Naive thymus-derived CD8-positive, alpha-beta T cell (primary cell): ENCODE results near the gene SPTLC3. TPM values are rescaled to one million over a fixed set of nuclear protein-coding genes. Genes with fewer than 3 reads are reported as not detected.

Experiments
- ATAC-seq, 2 donors: fragments of 150-1000 bp; cut with Tn5 transposase in 1 of 2; sonication (Bioruptor Pico), chemical (Tn5 transposase) in 1 of 2; 1 replicate in 1 of 2; 2 replicates in 1 of 2; pipeline ENCODE4 v1.10.0; 2021; ENCODE audit warnings: mild to moderate bottlenecking in 2 of 2, moderate library complexity in 2 of 2
- POLR2A ChIA-PET: fragments of 350-600 bp; sonication (Branson Sonifier 250); formaldehyde crosslinking; loops from one replicate; lab custom pipeline; 2021; ENCODE audit warnings: antibody characterized with exemption; lab: Charles Lee
- DNase-seq, 10 donors: peaks; one replicate each; pipeline versions ENCODE4 v3.0.0 to v3.0.0-alpha.2; 2020 to 2022
- H3K27ac Mint-ChIP-seq, 10 donors: one replicate each; pipeline ENCODE4 v1.8.0; 2020 to 2022; ENCODE audit warnings: mild to moderate bottlenecking in 10 of 10, mixed read lengths in 10 of 10, moderate library complexity in 4 of 10, inconsistent platforms in 1 of 10
- H3K27me3 Mint-ChIP-seq, 5 donors: one replicate each; pipeline ENCODE4 v1.8.0; 2021 to 2022; ENCODE audit warnings: mixed read lengths in 5 of 5
- H3K36me3 Mint-ChIP-seq, 3 donors: one replicate each; pipeline ENCODE4 v1.8.0; 2020 to 2022; ENCODE audit warnings: mixed read lengths in 3 of 3, mild to moderate bottlenecking in 2 of 3, inconsistent platforms in 1 of 3
- H3K4me1 Mint-ChIP-seq, 4 donors: one replicate each; pipeline ENCODE4 v1.8.0; 2021 to 2022; ENCODE audit warnings: mixed read lengths in 4 of 4
- H3K4me3 Mint-ChIP-seq, 10 donors: one replicate each; pipeline ENCODE4 v1.8.0; 2020 to 2022; ENCODE audit warnings: mild to moderate bottlenecking in 10 of 10, mixed read lengths in 10 of 10, moderate library complexity in 6 of 10, inconsistent platforms in 1 of 10
- H3K9me3 Mint-ChIP-seq, 9 donors: one replicate each; pipeline ENCODE4 v1.8.0; 2020 to 2022; ENCODE audit warnings: mixed read lengths in 9 of 9, mild to moderate bottlenecking in 3 of 9, inconsistent platforms in 1 of 9, moderate library complexity in 1 of 9
- polyA plus RNA-seq, 3 donors: library from polyadenylated mRNA; unstranded; fragments of 300-500 nt; fragmentation: Illumina TruSeq; gene quantifications; one replicate each; pipeline ENCODE4 v1.2.3, GENCODE V29; 2021
- total RNA-seq, 8 experiments: library from RNA in 2 of 8; stranded (reverse) in 2 of 8; gene quantifications; one replicate each; pipeline ENCODE4 v1.2.3 and lab custom pipeline; 2021 to 2026

Gene SPTLC3
- total and polyA plus RNA-seq, 5 experiments from 2014 or later = 0.37 to 2.3 (median 0.59) TPM

GRCh38 chr20:13140775-13141174, 132.0 kb downstream of the SPTLC3 start:
- H3K27me3 Mint-ChIP-seq = peaks cover 0 to 5% (median 0%) of the 10 kb centered on the region in 5 donors
- no peaks in the 10 kb centered on the region for H3K9me3 Mint-ChIP-seq
- no peaks in the 10 kb centered on the region for H3K36me3 Mint-ChIP-seq
- ATAC-seq (no peak), DNase-seq (no peak)
- POLR2A ChIA-PET = no interaction called here
- H3K4me3 Mint-ChIP-seq = no peak overlapping the region
- no peak overlapping the region for H3K27ac Mint-ChIP-seq
- peaks cover 0 to 15% (median 5%) of the 10 kb centered on the region in 4 donors for H3K4me1 Mint-ChIP-seq

DNA sequence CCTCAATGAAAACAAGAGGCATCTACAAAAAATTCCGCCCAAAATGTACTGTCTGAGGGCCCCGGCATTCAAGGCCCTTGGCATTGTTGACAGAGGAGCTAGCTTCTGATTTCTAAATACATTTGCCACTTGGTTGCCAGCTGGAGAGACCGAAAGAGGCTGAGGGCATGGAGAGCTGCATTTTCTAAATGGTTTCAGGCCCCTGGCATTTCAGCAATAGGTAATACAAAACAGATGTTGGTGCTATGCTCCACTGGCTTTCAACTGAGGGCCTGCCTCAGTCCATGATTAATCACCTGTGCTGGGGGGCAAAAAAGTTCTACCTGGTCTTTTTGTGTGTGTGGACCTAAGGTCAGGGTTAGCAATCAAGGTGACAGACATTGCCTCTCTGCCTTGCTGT, 132.8 kb downstream of the SPTLC3 start:
- no peak for ATAC-seq
- no peak overlapping the region for H3K4me3 Mint-ChIP-seq
- no peaks in the 10 kb centered on the region for H3K9me3 Mint-ChIP-seq
- H3K27ac Mint-ChIP-seq = no peak overlapping the region
- POLR2A ChIA-PET = no interaction called here
- peaks cover 0 to 5% (median 0%) of the 10 kb centered on the region in 5 donors for H3K27me3 Mint-ChIP-seq
- H3K36me3 Mint-ChIP-seq = no peaks in the 10 kb centered on the region
- DNase-seq = no peak
- H3K4me1 Mint-ChIP-seq = peaks cover 0 to 15% (median 5%) of the 10 kb centered on the region in 4 donors

GRCh38 chr20:13142143-13142542, 133.4 kb downstream of the SPTLC3 start:
- DNase-seq (no peak), ATAC-seq (no peak)
- H3K27ac Mint-ChIP-seq = no peak overlapping the region
- no peaks in the 10 kb centered on the region for H3K9me3 Mint-ChIP-seq
- H3K27me3 Mint-ChIP-seq = peaks cover 0 to 5% (median 0%) of the 10 kb centered on the region in 5 donors
- peaks cover 0 to 15% (median 5%) of the 10 kb centered on the region in 4 donors for H3K4me1 Mint-ChIP-seq
- peaks cover 0 to under 1% (median 0%) of the 10 kb centered on the region in 3 donors for H3K36me3 Mint-ChIP-seq
- POLR2A ChIA-PET = no interaction called here
- H3K4me3 Mint-ChIP-seq = no peak overlapping the region

DNA sequence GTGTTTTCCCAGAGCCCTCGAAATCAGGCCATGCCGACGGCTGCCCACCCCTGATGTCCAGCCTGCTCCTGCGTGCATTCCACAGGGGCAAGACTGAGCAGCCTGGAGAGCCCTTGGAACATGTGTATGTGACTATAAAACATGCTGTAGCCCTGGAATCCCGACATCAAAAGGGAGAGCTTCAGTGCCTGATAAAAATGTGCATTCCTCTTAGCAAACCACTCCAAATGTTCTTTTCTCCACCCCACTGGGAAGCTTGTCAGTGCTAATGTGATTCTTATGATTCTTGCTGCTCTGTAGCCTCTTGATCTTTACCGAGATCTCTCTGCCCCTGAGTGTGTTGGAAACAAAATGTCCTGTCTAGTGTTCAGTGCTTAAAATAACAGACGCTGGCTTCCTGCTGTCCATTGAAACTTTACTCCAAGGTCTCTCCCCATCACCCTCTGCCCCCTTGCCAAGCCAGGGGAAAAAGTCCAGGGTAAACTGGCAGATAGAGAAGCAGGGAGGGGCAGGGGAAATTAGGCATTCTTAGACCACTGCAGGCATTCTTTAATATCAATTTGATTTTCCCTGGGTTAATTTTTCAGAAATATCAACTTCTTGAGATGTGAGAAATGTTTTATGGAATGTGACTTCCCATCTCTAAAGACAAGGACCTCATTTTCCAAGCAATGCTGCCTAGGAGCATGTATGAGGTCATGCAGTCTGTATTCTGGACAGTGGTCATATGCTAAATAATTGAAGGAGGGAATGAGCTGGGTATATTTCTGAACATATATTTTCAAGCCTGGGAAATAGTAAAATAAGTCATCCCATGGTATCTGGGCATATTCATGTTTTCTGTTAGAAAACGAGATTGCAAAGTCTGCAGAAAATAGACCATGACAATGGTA, 138.5 kb downstream of the SPTLC3 start:
- H3K9me3 Mint-ChIP-seq = no peaks in the 10 kb centered on the region
- ATAC-seq (no peak), DNase-seq (no peak)
- peaks cover 0 to 9% (median 5%) of the 10 kb centered on the region in 5 donors for H3K27me3 Mint-ChIP-seq
- peaks cover 0 to 3% (median 0%) of the 10 kb centered on the region in 3 donors for H3K36me3 Mint-ChIP-seq
- peaks cover 0 to 5% (median 1%) of the 10 kb centered on the region in 4 donors for H3K4me1 Mint-ChIP-seq
- no peak overlapping the region for H3K27ac Mint-ChIP-seq
- POLR2A ChIA-PET = no interaction called here
- no peak overlapping the region for H3K4me3 Mint-ChIP-seq

DNA sequence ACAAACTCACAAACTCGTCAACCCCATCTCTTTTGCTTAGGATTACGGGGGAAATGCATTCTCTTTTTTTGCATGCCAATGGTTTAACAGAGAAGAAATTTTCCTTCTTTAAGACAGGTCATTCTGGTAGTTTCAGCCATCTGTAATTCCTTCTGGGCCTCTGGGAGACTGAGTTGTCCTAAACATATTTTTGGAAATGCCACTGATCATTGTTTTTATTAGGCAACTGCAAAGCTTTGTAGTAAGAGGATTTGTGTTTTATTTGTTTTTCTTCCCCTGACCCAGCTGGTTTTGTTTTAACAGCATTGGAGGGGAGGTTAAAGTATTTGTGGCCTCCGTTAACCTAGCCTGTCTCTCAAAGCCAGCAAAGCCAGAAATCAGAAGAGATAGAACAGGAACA, 139.2 kb downstream of the SPTLC3 start:
- no peaks in the 10 kb centered on the region for H3K9me3 Mint-ChIP-seq
- H3K27me3 Mint-ChIP-seq = peaks cover 0 to 9% (median 5%) of the 10 kb centered on the region in 5 donors
- no peak overlapping the region for H3K4me3 Mint-ChIP-seq
- POLR2A ChIA-PET = no interaction called here
- H3K36me3 Mint-ChIP-seq = peaks cover 0 to 3% (median 0%) of the 10 kb centered on the region in 3 donors
- H3K4me1 Mint-ChIP-seq = no peaks in the 10 kb centered on the region
- no peak for ATAC-seq
- DNase-seq = no peak
- H3K27ac Mint-ChIP-seq = no peak overlapping the region

GRCh38 chr20:13148402-13148801, 139.6 kb downstream of the SPTLC3 start:
- Mint-ChIP-seq H3K4me3 (no peak overlapping the region), H3K27ac (no peak overlapping the region), H3K4me1 (no peaks in the 10 kb centered on the region), H3K27me3 (peaks cover 0 to 9% (median 5%) of the 10 kb centered on the region in 5 donors), H3K36me3 (peaks cover 0 to 3% (median 0%) of the 10 kb centered on the region in 3 donors), H3K9me3 (no peaks in the 10 kb centered on the region)
- ATAC-seq (no peak), DNase-seq (no peak)
- POLR2A ChIA-PET = no interaction called here

DNA sequence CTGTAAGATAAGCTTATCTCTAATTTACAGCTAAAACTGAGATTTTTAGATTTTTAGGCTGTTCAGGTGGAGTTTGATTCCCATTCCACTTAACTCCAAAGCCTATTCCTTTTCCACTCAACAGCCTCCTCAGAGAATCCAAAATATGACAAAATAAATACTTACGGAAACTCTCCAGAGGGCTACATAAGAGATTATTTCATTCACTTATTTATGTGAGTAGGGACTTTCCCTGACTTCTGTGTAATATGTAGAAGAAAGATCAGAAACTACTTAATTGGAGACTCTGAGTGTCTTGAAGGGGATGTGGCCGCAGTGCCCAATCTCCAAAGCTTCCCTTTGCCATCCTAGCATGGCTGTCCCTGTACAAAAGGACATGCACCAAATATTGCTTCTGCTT, 140.2 kb downstream of the SPTLC3 start:
- H3K27ac Mint-ChIP-seq = peak overlapping the region in 1 of 10 donors; percentile 5
- H3K27me3 Mint-ChIP-seq = peaks cover 0 to 6% (median 5%) of the 10 kb centered on the region in 5 donors
- H3K36me3 Mint-ChIP-seq = peaks cover 0 to 5% (median 0%) of the 10 kb centered on the region in 3 donors
- H3K4me3 Mint-ChIP-seq = no peak overlapping the region
- POLR2A ChIA-PET = no interaction called here
- no peaks in the 10 kb centered on the region for H3K4me1 Mint-ChIP-seq
- no peak for ATAC-seq
- H3K9me3 Mint-ChIP-seq = no peaks in the 10 kb centered on the region
- no peak for DNase-seq

- Mint-ChIP-seq H3K36me3 (peaks cover 0 to 5% (median 0%) of the 10 kb centered on the region in 3 donors), H3K27me3 (peaks cover 0 to 5% (median 4%) of the 10 kb centered on the region in 5 donors), H3K9me3 (no peaks in the 10 kb centered on the region), H3K4me3 (no peak overlapping the region), H3K27ac (no peak overlapping the region), H3K4me1 (no peaks in the 10 kb centered on the region)
- ATAC-seq (no peak), DNase-seq (no peak)
- POLR2A ChIA-PET = no interaction called here
Observed at GRCh38 chr20:13149371-13150105, 140.8 kb downstream of the SPTLC3 start.

GRCh38 chr20:13158369-13158768, 149.6 kb downstream of the SPTLC3 start:
- Mint-ChIP-seq H3K27ac (no peak overlapping the region), H3K9me3 (no peaks in the 10 kb centered on the region), H3K4me1 (peaks cover 0 to 2% (median 0%) of the 10 kb centered on the region in 4 donors), H3K4me3 (no peak overlapping the region), H3K27me3 (peaks cover 0 to 3% (median 0%) of the 10 kb centered on the region in 5 donors), H3K36me3 (peaks cover 0 to 2% (median 0%) of the 10 kb centered on the region in 3 donors)
- no peak for ATAC-seq
- POLR2A ChIA-PET = no interaction called here
- DNase-seq = no peak

DNA sequence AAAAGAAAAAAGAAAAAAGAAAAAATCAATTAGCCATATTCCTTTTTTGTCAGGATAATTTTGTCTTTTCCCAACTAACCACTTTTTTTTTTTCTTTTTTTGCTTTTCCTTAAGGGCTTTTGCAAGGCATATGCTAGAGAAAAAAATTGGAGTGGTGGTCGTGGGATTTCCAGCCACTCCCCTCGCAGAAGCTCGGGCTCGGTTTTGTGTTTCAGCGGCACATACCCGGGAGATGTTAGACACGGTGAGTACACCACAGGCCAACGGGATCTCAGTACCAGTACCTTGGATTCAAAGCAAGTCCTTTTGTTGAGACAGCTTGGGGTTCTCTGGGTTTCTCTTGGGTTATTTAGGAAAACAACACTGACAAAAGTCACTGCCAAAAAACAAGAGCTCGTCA, 151.1 kb downstream of the SPTLC3 start:
- no peak overlapping the region for H3K27ac Mint-ChIP-seq
- no peaks in the 10 kb centered on the region for H3K36me3 Mint-ChIP-seq
- H3K27me3 Mint-ChIP-seq = peaks cover 0 to 3% (median 0%) of the 10 kb centered on the region in 5 donors
- H3K9me3 Mint-ChIP-seq = no peaks in the 10 kb centered on the region
- POLR2A ChIA-PET = no interaction called here
- DNase-seq = no peak
- H3K4me3 Mint-ChIP-seq = no peak overlapping the region
- H3K4me1 Mint-ChIP-seq = peaks cover 0 to 2% (median 0%) of the 10 kb centered on the region in 4 donors
- ATAC-seq = no peak

- no peak overlapping the region for H3K27ac Mint-ChIP-seq
- no peak for ATAC-seq
- no peaks in the 10 kb centered on the region for H3K36me3 Mint-ChIP-seq
- H3K4me1 Mint-ChIP-seq = peaks cover 0 to 2% (median 0%) of the 10 kb centered on the region in 4 donors
- H3K9me3 Mint-ChIP-seq = no peaks in the 10 kb centered on the region
- POLR2A ChIA-PET = no interaction called here
- H3K27me3 Mint-ChIP-seq = peaks cover 0 to 3% (median 0%) of the 10 kb centered on the region in 5 donors
- H3K4me3 Mint-ChIP-seq = no peak overlapping the region
- DNase-seq = no peak
Observed at GRCh38 chr20:13165203-13165602, 156.4 kb downstream of the SPTLC3 start.

DNA sequence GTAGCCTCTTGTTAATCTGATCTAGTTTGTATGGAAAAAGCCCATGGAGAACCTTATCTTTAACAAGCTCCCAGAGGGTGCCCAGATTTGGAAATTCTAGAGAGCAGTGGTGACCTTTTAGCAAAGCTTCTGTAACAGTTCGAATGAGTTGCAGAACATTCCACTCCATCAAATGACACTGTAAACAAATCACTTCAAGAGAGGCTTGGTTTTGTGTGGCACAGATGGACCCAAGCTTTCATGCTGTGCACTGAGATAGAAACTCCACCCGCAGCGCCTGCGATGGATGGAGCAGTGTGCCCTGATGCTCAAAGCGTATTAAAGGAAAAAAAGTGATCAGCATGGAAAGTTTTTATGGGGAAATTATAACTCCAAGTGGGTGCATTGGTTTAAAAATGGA, 157.2 kb downstream of the SPTLC3 start:
- no peak for ATAC-seq
- no peaks in the 10 kb centered on the region for H3K36me3 Mint-ChIP-seq
- POLR2A ChIA-PET = no interaction called here

GRCh38 chr20:13166437-13166836, 157.7 kb downstream of the SPTLC3 start:
- POLR2A ChIA-PET = no interaction called here
- no peak overlapping the region for H3K27ac Mint-ChIP-seq
- no peaks in the 10 kb centered on the region for H3K4me1 Mint-ChIP-seq
- DNase-seq (no peak), ATAC-seq (no peak)
- H3K4me3 Mint-ChIP-seq = no peak overlapping the region
- H3K27me3 Mint-ChIP-seq = peaks cover 0 to 2% (median 0%) of the 10 kb centered on the region in 5 donors
- H3K36me3 Mint-ChIP-seq = no peaks in the 10 kb centered on the region
- H3K9me3 Mint-ChIP-seq = no peaks in the 10 kb centered on the region

More for the DNA sequence above, 157.2 kb downstream of the SPTLC3 start:
- H3K27me3 Mint-ChIP-seq = peaks cover 0 to 3% (median 0%) of the 10 kb centered on the region in 5 donors
- H3K4me3 Mint-ChIP-seq = no peak overlapping the region
- no peak overlapping the region for H3K27ac Mint-ChIP-seq
- no peak for DNase-seq
- no peaks in the 10 kb centered on the region for H3K9me3 Mint-ChIP-seq
- H3K4me1 Mint-ChIP-seq = peaks cover 0 to 2% (median 0%) of the 10 kb centered on the region in 4 donors
